ENCODE data around the gene PAQR7.

Gene PAQR7

DNA sequence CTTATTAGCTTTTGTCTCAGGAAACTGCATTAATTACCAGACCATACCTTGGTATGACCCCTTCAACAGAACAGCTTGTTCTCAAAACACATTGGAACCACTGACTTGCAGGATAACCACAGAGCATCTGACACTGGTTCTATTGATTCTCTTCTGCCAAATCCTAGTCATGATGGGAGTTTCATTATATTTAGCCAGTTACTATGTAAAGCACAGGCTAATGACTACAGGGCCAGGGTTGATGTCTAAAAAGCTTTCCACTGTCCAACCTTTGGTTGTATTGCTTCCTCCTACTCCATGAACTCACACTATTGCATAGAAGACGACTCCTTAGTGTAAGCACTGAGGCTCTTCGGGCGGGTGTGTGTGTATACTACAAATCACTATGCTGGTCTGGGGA is 27.0 kb upstream of the PAQR7 start:
- no peak for DNase-seq (ENCODE audit: low read depth in 3 of 3)

DNA sequence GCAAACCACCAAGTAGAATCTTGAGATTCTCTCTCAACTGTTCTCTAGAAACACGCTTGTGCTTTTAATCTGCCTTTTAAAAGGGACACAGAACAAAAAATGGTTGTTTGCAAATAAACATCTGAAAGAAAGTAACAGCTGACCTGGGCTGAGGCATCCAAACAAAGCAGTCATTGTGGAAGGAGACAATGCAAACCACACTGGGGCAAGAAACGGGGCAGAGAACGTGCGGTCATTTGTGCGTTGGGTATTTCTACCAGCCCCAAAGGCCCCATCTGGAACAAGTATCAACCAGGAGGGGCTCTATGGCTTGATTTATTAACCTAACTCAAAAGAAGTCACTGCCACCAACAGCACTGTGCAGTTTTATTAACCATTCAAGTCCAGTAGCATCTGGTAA is 24.7 kb upstream of the PAQR7 start:
- DNase-seq (ENCODE audit: low read depth in 3 of 3): no peak

DNA sequence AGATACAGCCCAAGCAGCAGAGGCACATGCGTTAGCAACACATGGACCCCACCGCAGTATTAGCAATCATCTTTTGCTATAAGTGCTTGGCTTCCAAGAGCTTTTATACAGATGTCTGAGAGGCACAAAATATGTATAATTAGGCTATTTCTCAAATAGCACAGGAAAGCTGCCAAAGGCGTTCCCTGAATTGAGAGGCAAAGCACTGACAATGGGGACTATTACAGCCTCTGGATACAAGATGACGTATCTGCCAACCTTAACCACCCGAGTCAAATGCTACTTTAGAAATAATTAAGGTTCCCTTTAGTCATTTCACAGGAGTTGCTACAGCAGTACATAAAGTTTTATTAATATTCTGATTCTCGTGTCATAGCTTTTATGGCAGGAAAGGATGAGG is 24.3 kb upstream of the PAQR7 start:
- no peak for DNase-seq (ENCODE audit: low read depth in 3 of 3)

DNA sequence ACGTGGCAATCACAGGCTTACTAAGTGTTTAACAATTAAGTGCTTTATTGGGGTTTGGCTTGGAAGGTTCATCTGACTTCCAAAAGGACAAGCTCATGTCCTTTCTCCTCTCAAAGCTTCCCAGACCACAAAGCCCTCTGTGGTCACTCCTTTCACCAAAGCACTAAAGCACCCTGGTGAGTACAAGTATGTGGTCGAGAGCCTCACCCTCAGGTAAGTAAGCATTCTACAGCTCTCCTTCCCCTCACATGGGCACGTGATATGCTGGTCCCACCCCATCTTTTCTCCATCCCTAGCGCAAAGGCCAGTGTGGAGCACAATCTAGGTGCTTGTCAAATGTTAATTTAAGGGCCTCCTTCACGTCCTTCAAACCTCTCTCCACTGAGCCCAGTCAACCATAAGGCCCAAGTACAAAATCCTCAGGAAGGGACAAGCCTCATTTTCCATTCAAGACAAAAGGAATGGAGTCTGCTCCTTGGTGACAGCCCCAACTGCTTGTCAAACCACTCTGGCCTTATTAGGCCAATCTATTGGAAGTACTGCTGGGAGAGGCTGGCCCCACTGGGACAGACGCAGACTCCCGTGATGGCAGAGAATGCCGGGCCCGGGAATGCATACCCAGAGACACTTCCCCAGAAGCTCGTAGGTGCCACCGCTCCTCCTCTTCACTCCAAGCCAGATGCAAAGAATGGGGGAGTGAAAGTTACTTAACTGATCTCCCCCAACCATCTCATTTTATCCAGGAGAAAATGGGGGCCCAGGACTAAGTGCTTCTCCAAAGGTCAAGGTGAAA is 22.9 kb upstream of the PAQR7 start:
- no peak for DNase-seq (ENCODE audit: low read depth in 3 of 3)

DNA sequence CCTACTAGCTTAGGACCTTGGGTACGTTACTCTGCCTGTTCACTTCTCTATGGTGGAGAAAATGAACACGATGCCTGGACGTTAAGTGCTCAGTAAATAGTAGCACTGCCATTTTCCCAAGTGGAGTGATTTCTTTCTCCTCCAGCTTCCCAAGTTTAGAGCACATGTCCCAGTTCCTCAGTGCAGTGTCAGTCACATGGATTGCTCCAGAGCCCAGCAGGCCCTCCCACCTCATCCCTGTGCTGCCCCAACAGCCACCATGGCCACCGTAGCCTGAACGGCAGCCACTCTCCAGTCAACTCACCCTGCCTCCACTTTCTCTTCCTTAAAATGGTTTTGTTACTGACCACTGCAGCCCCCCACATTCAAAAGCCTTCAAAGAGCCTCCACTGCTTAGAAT is 22.2 kb upstream of the PAQR7 start:
- DNase-seq (ENCODE audit: low read depth in 3 of 3): no peak

DNA sequence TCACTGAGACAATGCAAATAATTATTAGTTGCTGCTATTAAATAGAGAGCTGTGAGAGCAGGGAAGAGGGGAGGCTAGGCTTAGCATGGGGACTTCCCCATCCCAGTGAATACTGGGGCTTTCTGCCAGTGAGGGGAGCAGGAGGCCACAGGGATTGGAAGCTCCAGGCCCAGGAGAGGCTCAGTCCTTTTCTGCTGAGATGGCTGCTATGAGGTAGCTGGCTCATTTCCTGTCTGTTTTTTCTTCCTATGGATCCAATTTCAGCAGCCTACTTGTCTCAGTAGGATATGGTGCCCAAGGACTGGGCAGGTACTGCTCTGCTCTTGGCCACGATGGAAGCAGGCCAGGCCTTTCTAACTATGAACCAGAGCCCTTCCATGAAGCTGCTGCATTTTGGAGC is 20.8 kb upstream of the PAQR7 start:
- no peak for DNase-seq (ENCODE audit: low read depth in 3 of 3)

DNA sequence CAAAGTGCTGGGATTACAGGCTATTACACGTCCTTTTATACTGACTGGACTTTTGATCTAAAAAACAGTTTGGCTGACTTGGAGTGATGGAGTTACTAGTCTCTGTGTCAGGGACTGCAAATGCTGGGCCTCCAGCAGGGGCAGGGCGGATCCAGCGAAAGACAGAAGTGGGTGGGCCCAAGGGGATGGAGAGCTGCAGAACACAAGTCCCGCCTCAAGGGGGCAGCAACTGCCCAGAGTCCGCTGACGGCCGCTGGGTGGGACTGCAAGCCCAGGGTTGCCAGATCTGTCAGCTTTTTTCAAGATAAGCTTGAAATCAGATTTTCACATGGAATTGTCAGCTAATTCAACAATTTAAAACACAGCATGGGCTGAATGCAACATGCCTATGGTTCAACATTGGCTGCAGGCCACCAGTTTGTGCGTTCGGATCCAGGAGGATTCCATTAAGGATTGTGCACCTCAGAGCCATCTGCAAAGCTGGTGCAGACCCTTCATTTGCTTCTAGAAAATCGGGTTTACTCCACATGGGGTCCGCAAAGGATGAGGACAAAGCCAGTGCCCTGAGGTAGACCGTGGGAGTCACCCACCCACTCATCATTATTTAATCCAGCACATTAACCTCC is 20.0 kb upstream of the PAQR7 start:
- peak; percentile 73 to 79 (median 76) for DNase-seq (ENCODE audit: low read depth in 3 of 3)

DNA sequence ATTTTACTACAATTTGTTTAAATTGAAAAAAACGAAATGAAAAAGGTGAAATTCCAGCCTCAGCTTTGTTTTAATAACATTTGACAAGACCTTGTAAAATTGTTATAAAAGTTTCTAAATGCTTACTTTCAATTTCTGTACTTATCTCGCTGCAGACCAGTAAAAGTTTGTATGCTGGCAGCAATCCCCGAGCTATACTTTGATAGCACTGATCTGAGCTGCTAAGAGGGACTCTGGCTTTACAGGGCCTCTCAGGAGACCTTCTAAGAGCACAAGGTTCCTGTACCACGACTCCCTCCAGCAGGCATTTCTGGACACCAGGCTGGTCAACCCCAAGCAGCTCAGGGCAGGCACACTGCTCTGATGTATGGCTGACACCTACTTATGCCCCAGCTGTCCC is 17.6 kb upstream of the PAQR7 start:
- DNase-seq (ENCODE audit: low read depth in 3 of 3): no peak

DNA sequence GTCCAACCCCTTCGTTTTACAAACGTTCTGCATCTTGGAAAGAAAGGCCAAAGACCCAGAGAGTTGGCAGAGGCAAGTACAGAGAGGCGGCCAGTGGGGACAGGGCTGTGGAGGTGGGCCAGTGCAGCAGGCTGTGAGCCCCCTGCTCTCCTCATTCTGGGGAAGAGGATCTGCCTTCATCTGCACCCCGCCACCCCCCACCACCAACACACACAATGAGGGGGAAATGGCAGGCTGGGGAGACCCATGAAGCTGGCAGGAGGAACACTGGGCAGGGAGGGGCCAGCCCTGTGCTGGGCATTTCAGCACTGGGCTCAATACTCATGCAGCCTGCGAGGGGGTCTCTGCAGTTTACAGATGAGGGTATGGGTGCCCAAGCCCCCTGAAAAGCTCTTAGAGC is 16.1 kb upstream of the PAQR7 start:
- DNase-seq (ENCODE audit: low read depth in 3 of 3): no peak

DNA sequence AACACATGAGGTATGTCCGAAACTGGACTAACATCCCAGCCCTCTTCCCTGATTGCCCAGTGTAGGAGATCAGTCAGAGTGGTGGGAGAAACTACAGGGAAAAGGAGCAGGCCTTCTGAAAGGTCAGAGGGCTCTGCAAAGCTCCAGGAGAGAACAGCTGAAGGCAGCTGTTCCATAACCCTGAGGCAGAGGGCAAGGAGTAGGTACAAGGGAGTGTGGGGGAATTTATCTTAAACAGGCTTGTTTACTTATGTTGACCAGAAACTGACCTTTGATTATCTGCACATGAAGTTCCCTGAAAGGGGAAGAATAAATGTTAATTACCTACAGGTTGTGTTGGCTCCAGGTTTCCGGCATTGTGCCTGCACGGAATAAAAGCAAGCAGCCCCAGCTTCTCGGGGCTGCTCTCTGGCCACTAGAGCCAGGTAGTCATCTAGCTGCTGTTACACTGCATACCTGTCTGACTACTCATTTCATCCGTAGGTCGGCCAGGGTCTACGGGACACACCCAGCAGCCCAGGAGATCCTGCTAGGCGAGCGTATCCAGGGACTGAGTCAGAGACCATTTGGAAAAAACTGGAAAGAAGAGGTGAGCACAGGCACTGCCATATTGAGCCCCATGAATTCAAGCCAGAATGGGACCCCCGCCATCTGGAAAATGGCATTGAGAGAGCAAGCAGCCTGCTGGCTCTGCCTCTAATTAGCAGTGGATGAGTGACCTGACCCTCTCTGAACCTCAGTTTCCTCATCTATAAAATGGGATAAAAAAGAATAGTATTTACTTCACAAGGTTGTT is 14.9 kb upstream of the PAQR7 start:
- no peak for DNase-seq (ENCODE audit: low read depth in 3 of 3)

DNA sequence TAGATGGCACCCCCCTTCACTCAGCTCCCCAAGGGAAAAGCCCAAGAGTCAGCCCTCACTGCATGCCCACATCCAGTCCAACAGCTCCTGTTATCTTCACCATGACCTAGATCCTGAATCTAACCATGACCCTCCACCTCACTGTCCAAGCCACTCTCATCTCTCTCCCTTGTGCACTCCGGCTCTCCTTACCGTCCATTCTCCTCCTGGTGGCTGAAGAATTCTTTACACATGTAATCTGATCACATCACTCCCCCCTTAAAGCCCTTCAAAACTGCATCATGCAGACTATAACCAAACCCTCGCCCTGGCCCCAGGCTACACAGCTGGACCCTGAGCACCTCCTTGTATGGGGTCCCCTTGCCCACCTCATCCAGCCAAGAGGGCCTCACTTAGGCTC is 14.0 kb upstream of the PAQR7 start:
- DNase-seq (ENCODE audit: low read depth in 3 of 3): no peak

DNA sequence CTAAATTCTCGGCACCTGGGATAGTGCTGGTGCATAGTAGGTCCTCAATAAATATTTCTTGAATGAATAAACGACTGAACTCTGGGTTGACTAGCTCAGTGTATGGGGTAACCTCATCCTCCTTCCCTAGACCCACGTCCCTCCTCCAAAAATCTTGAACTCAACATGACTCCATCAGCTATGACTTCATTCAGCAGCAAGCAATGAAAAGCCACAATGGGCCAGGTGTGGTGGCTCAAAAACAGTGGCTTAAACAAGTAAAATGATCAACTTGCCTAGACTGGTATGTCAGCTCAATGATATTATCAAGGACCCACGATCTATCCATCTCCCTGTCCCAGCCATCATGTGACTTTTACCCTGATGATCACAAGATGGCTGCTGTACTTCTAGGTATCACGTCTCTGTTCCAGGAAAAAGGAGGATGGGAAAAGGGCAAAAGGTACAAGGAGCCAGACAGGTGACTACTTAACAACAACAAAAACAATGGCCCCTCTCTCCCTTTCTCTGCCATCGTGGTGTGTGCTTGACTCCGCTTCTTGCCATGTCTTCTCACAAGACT is 13.0 kb upstream of the PAQR7 start:
- no peak for DNase-seq (ENCODE audit: low read depth in 3 of 3)

DNA sequence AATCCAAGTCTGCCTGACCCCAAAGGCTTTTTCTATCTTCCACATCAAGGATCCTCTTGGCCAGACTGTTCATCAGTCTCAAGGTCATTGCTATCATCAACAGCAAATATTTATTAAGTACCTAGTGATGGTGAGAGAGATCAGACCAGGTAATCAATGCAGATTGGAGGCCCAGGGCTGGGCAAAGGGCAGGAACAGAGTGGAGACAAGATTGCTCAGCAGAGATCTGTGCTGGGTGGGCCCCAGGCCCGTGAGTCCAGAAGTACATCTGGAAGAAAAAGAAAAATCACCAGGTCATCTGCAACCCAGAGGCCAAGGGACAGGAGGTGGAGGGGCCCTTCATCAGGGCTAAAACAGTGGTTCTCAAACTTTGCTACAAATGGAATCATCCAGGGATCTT is 10.1 kb upstream of the PAQR7 start:
- DNase-seq (ENCODE audit: low read depth in 3 of 3): no peak

DNA sequence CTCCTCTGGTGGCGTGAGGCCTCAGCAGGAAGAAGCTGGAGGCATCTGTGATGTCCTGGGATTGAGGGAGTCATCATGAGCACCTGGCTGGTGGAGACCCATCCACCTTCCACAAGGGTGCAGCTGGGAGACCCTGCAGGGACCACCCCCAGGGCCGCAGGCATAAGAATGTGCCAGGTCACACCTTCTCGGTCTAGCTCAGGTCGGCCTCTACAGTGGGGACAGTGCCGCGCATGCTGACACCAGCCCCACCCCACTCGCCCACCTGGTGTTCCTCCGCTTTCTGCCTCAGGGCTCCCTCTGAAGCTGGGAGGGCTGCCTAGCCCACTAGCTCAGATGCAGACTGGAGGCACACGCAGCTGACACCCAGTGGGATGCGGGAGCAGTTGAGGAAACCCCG is 5.8 kb upstream of the PAQR7 start:
- no peak for DNase-seq (ENCODE audit: low read depth in 3 of 3)

DNA sequence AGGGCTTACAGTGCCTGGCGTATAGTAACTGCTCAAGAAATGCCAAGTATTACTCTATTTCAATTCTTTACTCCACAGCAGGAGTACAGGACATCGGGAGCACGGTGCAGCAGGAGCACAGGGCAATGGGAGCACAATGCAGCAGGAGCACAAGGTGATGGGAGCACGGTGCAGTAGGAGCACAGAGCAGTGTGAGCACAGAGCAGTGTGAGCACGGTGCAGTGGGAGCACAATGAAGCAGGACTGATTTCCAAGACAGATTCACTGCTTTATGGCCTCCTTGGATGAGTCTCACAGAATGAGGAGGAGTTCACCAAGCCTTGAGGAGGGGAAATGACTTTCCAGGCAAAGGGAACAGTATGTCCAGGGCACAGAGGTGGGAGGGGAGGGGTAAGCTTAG is 5.0 kb upstream of the PAQR7 start:
- no peak for DNase-seq (ENCODE audit: low read depth in 3 of 3)

DNA sequence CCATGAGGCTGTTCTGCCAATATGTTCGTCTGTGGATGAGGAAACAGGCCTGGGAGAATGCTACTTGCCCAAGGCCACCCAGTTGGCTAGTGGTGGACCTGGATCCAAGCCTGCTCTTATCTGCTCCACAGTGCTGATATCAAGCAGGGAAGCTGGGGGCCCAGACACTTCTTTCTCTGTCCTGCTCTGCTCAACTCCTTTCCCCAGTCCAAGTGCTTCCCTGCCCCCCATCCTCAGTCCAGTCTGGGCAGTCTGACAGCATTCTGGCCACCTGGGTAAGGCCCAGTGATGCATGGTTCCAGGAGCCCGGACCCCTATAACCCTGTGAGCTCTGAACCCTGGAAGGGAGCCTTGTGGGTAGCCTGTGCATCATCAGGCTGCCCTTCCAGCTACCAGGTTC is 4.2 kb upstream of the PAQR7 start:
- no peak for DNase-seq (ENCODE audit: low read depth in 3 of 3)

DNA sequence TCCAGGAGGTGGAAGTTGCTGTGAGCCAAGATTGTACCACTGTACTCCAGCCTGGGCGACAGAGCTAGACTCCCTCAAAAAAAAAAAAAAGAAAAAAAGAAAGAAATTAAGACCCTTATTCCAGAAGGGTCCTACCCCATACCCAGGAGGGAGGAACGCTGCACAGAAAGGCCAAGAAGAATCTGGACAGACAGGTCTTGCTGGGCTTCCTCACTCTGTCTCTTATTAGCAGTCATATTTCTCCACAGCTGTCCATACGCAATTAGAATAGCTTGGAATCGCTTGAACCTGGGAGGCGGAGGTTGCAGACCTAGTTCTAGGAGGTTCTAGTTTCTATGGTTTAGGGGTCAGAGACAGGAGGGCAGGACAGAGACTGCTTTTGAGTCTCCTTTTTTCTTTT is 3.2 kb upstream of the PAQR7 start:
- DNase-seq (ENCODE audit: low read depth in 3 of 3): no peak

DNA sequence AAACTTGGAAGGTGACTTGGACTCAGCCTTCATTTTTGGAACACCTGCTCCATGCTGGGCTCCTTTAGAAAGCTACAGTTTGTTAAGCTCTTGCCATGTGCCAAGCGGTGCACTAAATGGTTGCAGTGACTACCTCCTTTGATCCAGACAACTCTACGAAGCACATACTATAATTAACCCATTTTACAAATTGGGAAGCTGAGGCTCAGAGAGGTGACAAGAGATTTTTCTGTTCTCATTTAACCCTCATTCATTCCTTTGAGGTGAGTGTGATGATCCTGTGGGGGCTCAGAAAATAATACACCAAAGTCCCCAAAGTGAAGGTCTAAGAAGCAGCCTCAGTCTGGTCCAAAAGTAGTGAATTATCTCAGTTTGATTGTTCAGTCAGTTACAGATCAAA is 1.6 kb upstream of the PAQR7 start:
- DNase-seq (ENCODE audit: low read depth in 3 of 3): no peak

DNA sequence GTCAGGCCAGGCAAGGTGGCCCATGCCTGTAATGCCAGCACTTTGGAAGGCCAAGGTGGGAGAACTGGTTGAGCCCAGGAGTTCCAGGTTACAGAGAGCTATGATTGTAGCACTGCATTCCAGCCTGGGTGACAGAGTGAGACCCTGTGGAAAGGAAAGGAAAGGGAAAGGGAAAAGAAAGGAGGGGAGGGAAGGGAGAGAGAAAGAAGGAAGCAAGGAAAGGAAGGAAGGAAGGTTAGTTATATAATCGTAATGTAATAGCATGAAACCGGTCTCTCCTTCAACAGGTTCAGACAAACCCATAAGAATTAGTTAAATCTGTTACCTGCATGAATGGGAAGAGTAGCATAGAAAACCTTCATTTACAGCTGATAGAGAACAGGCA is 1.2 kb upstream of the PAQR7 start:
- DNase-seq (ENCODE audit: low read depth in 3 of 3): no peak

DNA sequence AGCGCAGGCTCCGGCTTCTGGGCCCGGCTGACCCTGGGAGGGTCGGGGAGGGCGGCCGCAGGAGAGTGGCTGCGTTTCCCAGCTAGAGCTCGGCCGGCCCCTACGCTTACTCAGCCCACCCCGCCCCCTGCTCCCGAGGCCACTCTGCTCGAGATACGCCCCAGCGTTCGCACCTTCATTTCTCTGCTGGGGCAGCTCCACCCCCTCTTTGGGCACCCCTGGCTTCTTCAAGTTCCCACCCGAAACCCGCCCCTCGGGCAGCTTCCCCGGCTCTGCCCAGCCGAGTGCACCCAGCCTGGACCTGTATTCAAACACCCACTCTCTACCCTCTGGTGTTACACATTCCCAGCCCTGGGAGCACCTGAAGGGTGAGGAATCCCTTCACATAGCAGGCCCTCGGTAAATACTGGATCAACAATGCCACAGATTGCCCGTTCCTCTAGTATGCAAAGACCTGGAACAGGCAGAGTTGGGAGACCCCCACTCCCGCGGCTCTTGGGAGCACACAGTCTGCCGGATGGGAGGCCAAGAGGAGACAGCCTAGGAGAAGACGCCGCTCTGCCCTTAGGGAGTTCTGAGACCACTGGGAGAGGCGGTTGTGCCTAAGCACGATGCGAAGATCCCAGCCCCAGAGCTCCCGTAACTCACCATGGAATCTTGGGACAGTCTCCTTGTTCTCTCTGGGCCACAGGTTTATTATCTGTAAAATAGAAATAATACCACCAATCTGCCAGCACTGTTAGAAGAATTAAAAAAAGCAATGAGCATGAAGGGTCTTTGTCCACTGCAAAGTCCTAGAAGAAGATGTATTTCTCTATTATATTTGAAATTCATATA is 566 bp upstream of the PAQR7 start:
- DNase-seq (ENCODE audit: low read depth in 3 of 3): no peak

DNA sequence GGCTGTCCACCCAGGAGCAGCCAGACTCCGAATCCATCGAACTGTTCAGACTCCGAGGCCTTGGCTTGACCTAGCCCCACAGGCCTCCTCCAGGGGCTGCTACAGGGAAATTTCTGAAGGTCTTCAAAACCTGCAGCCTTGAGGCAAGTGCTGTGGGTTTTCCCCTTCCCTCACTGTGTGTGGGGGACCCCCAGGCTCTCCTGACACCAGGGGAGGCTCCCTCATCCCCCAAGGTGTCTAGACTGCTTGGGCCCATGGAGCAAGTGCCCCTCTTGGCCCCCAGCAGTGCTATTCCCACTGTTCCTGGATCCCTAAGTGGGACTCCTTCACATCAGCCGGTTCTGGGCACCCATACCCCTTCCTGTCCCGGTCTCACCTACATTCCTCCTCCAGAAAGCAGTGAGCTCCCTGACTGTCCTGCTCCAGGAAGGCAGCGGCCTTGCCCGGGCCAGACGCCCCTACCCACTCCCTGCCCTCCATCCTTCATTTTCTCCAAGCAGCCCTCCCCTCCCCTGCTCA is 814 bp downstream of the PAQR7 start:
- peak in 1 of 3 donors; percentile 8 for DNase-seq (ENCODE audit: low read depth in 3 of 3)

DNA sequence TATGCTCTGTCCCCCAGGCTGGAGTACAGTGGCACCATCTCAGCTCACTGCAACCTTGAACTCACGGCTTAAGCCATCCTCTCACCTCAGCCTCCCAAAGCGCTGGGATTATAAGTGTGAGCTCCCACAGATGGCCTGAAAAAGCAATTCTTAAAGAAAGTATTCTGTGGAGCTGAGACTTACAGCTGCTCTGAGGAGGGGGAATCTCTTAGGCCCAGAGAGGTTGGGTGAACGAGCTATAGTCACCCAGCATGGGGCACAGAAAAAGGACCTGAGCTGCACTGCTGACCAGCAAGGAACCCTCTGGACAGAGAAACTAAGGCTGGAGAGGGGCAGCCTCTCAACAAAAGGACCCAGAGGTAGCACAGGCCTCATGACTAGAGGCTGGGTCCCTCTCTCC is 1.3 kb downstream of the PAQR7 start:
- no peak for DNase-seq (ENCODE audit: low read depth in 3 of 3)

Data from stimulated activated CD4-positive, alpha-beta T cell treated with anti-CD3 and anti-CD28 coated beads, TNF-alpha, amount 100 ng/mL, for 48 hours (primary cell).